Activated T-helper 1 cell treated with anti-CD3 and anti-CD28 coated beads, Interleukin-12 subunit alpha, Interleukin-12 subunit beta, Interleukin-2, Interleukin-4 antibody, amounts not matched to agents 30 ng/mL and 10 ng/mL and 1 ng/mL, durations not matched to agents 14 hours and 24 hours and 36 hours (primary cell): Measurements from ENCODE around the gene PEX3. TPM values are rescaled to one million over a fixed set of nuclear protein-coding genes. Genes with fewer than 3 reads are reported as not detected.
"Not testable (repeated sequence)": the region's sequence is repeated elsewhere in the genome, so short reads cannot be mapped to it uniquely, and the experiment has no call there.

Experiments
- DNase-seq: peaks from one replicate; pipeline ENCODE4 v3.0.0; 2021; ENCODE audit warnings: low spot score
- H3K27ac Mint-ChIP-seq: one replicate; pipeline ENCODE4 v1.8.0; 2021; ENCODE audit warnings: mild to moderate bottlenecking, mixed read lengths
- H3K27me3 Mint-ChIP-seq: one replicate; pipeline ENCODE4 v1.8.0; 2022; ENCODE audit warnings: mild to moderate bottlenecking, moderate library complexity, mixed read lengths; ENCODE audit not compliant: insufficient read depth
- H3K36me3 Mint-ChIP-seq: one replicate; pipeline ENCODE4 v1.8.0; 2021; ENCODE audit warnings: low read depth, mixed read lengths
- H3K4me1 Mint-ChIP-seq: one replicate; pipeline ENCODE4 v1.8.0; 2021; ENCODE audit warnings: low read depth, mixed read lengths
- H3K4me3 Mint-ChIP-seq: one replicate; pipeline ENCODE4 v1.8.0; 2021; ENCODE audit warnings: mild to moderate bottlenecking, moderate library complexity, mixed read lengths
- H3K9me3 Mint-ChIP-seq: one replicate; pipeline ENCODE4 v1.8.0; 2021; ENCODE audit warnings: mixed read lengths
- intact Hi-C: fragments of 100-400 bp; cut with micrococcal nuclease; formaldehyde crosslinking; loops from one replicate; pipeline ENCODE4 v1.15.1; 2024
- total RNA-seq: library from RNA; stranded (reverse); gene quantifications from 2 replicates; pipeline ENCODE4 v1.2.3, GENCODE V29; 2022

The PEX3 gene
- total RNA-seq, 1 donor from 2014 or later, result 23.6 TPM

DNA sequence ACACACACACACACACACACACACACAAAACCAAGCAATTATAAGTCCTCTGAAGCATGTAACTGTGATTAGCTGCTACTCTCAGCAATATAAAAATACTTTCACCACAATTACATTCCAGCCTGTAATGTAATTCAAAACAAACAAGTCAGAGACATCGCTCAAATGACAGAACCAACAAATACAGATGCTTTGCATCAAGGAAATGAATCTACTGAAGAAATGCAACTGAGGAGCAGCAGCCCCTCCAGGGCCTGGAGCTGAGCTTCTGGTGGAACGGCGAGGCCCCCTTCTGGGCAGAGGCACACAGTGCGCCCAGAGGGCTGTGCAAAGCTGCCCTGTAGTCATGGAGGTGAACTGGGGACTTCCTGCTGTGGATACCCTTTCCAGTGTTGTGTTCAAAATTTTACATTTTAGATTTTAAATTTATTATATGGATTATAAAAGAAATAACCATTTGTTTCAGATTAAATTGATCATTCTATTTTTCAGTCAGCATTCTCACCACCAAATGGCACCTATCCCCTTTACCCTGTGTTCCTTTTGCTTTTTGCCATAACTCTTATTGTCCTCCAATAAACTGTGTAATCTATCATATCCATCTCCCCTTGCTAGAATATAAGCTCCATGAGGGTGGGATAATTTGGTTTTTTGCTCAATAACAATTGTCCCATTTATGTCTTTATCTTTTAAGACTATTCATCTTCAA is 23.3 kb upstream of the PEX3 start:
- Mint-ChIP-seq H3K36me3 (peaks cover 15% of the 10 kb centered on the region), H3K4me3 (no peak overlapping the region)

GRCh38 chr6:143429970-143430369 is 20.6 kb upstream of the PEX3 start:
- no peaks in the 10 kb centered on the region for H3K9me3 Mint-ChIP-seq
- no peaks in the 10 kb centered on the region for H3K4me1 Mint-ChIP-seq
- intact Hi-C loops, result loop anchor here (5.0 kb wide), 2 partner anchors 403 to 483 kb away; partner anchors contain the start of gene HIVEP2
- no peaks in the 10 kb centered on the region for H3K27me3 Mint-ChIP-seq
- H3K27ac Mint-ChIP-seq, result no peak overlapping the region
- H3K4me3 Mint-ChIP-seq, result no peak overlapping the region
- no peak for DNase-seq
- peaks cover 22% of the 10 kb centered on the region for H3K36me3 Mint-ChIP-seq

More for the DNA sequence above, 23.3 kb upstream of the PEX3 start:
- H3K27me3 Mint-ChIP-seq, result no peaks in the 10 kb centered on the region
- no peaks in the 10 kb centered on the region for H3K9me3 Mint-ChIP-seq
- intact Hi-C loops, result loop anchor here (1.0 to 5.0 kb wide), 7 partner anchors 194 to 953 kb away; partner anchors contain the start of gene HIVEP2
- no peak overlapping the region for H3K27ac Mint-ChIP-seq
- H3K4me1 Mint-ChIP-seq, result no peaks in the 10 kb centered on the region
- peak; percentile 55 for DNase-seq

DNA sequence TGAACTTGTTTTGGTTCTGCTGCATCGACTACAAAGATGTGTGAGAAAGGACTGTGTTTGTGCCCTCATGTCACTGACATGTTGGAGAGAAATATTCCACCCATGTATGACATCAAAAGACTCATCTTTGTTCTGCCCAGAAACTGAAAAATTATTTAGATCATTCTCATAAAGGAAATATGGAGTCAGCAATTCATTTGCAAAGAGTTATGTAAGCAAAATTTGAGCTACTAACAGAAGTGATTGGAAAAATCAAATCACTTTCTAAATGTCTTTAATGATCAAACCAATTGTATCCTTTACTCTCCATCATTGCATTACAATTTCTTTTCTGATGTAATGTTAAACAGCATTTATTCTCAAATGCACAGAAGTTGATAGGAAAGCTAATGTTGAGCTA is 19.4 kb upstream of the PEX3 start:
- Mint-ChIP-seq H3K9me3 (no peaks in the 10 kb centered on the region), H3K36me3 (peaks cover 29% of the 10 kb centered on the region), H3K27ac (no peak overlapping the region), H3K4me3 (no peak overlapping the region), H3K4me1 (no peaks in the 10 kb centered on the region), H3K27me3 (no peaks in the 10 kb centered on the region)
- DNase-seq, result no peak
- intact Hi-C loops, result no loop called here

GRCh38 chr6:143432588-143432987 is 18.0 kb upstream of the PEX3 start:
- Mint-ChIP-seq H3K4me1 (no peaks in the 10 kb centered on the region), H3K9me3 (no peaks in the 10 kb centered on the region), H3K4me3 (no peak overlapping the region), H3K36me3 (peaks cover 30% of the 10 kb centered on the region), H3K27ac (no peak overlapping the region), H3K27me3 (no peaks in the 10 kb centered on the region)
- intact Hi-C loops, result no loop called here
- DNase-seq, result no peak

DNA sequence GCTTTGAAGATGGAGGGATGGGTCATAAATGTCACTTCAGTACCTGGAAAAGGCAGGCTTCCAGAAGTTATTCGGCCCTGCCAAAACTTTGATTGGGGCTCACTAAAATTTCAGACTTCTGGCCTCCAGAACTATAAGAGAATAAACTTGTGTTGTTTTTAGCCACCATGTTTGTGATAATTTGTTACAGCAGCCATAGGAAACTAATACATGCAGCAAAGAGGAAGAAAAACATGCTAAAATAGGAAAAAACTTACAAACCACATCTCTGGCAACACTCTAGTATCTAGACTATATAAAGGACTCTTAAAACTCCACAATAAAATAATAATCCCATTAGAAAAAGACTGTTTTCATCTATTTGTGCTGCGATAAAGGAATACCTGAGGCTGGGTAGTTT is 9.6 kb upstream of the PEX3 start:
- no peak for DNase-seq
- peaks cover 54% of the 10 kb centered on the region for H3K4me1 Mint-ChIP-seq
- peak overlapping the region; percentile 91 for H3K27ac Mint-ChIP-seq
- H3K27me3 Mint-ChIP-seq, result no peaks in the 10 kb centered on the region
- H3K9me3 Mint-ChIP-seq, result peaks cover 6% of the 10 kb centered on the region
- peak overlapping the region; percentile 53 for H3K4me3 Mint-ChIP-seq
- intact Hi-C loops, result loop anchor here (1.0 to 10.0 kb wide), 10 partner anchors 9 to 1044 kb away; partner anchors contain the start of genes ADAT2, PEX3 and STX11
- H3K36me3 Mint-ChIP-seq, result peaks cover 51% of the 10 kb centered on the region

GRCh38 chr6:143441680-143442545 is 8.7 kb upstream of the PEX3 start:
- Mint-ChIP-seq H3K4me1 (peaks cover 61% of the 10 kb centered on the region), H3K27me3 (no peaks in the 10 kb centered on the region), H3K4me3 (peak overlapping the region; percentile 53), H3K36me3 (peaks cover 44% of the 10 kb centered on the region), H3K27ac (peak overlapping the region; percentile 91), H3K9me3 (peaks cover 6% of the 10 kb centered on the region)
- intact Hi-C loops, result loop anchor here (1.0 to 10.0 kb wide), 10 partner anchors 8 to 1045 kb away; partner anchors contain the start of genes ADAT2, PEX3 and STX11
- DNase-seq, result peak; percentile 13

DNA sequence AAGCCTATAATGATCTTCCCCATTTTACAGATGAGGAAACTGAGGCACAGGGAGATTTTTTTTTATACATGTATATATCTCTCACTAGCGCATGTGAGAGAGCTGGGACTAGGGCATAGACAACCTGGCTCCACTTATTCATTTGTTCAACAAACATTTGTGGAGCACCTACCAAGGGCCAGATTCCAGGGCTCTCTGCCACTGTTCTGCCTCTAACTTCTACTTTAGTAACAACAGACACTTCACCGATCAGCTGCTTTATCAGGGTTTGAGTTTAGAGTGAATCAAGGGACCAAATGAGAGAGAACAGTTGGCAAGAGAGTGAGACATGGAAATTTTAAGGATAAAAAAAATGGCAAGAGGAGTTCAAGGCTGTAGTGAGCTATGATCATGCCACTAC is 7.5 kb upstream of the PEX3 start:
- Mint-ChIP-seq H3K4me3 (no peak overlapping the region), H3K9me3 (peaks cover 6% of the 10 kb centered on the region), H3K27ac (peak overlapping the region; percentile 21), H3K36me3 (peaks cover 44% of the 10 kb centered on the region), H3K4me1 (peaks cover 66% of the 10 kb centered on the region), H3K27me3 (no peaks in the 10 kb centered on the region)
- DNase-seq, result no peak
- intact Hi-C loops, result loop anchor here (5.0 to 10.0 kb wide), 5 partner anchors 531 to 1046 kb away; partner anchors contain the start of gene STX11

DNA sequence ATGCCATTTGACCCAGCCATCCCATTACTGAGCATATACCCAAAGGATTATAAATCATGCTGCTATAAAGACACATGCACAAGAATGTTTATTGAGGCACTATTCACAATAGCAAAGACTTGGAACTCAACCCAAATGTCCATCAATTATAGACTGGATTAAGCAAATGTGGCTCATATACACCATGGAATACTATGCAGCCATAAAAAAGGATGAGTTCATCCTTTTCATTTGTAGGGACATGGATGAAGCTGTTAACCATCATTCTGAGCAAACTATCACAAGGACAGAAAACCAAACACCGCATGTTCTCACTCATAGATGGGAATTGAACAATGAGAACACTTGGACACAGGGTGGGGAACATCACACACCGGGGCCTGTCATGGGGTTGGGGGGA is 2.7 kb upstream of the PEX3 start:
- intact Hi-C loops, result loop anchor here (10.0 kb wide), 2 partner anchors 707 to 767 kb away; partner anchors contain the start of gene STX11
- H3K27ac Mint-ChIP-seq, DNase-seq, H3K9me3 Mint-ChIP-seq, H3K27me3 Mint-ChIP-seq: not testable (repeated sequence)
- Mint-ChIP-seq H3K4me1 (peaks cover 54% of the 10 kb centered on the region), H3K36me3 (peaks cover 17% of the 10 kb centered on the region), H3K4me3 (peak overlapping the region; percentile 30)

GRCh38 chr6:143449082-143449713 is 1.4 kb upstream of the PEX3 start:
- intact Hi-C loops, result loop anchor here (10.0 kb wide), 2 partner anchors 706 to 766 kb away; partner anchors contain the start of gene STX11
- no peak for DNase-seq
- Mint-ChIP-seq H3K4me3 (peak overlapping the region; percentile 98), H3K36me3 (peaks cover 12% of the 10 kb centered on the region), H3K27ac (peak overlapping the region; percentile 99), H3K9me3 (no peaks in the 10 kb centered on the region), H3K27me3 (no peaks in the 10 kb centered on the region), H3K4me1 (peaks cover 49% of the 10 kb centered on the region)

DNA sequence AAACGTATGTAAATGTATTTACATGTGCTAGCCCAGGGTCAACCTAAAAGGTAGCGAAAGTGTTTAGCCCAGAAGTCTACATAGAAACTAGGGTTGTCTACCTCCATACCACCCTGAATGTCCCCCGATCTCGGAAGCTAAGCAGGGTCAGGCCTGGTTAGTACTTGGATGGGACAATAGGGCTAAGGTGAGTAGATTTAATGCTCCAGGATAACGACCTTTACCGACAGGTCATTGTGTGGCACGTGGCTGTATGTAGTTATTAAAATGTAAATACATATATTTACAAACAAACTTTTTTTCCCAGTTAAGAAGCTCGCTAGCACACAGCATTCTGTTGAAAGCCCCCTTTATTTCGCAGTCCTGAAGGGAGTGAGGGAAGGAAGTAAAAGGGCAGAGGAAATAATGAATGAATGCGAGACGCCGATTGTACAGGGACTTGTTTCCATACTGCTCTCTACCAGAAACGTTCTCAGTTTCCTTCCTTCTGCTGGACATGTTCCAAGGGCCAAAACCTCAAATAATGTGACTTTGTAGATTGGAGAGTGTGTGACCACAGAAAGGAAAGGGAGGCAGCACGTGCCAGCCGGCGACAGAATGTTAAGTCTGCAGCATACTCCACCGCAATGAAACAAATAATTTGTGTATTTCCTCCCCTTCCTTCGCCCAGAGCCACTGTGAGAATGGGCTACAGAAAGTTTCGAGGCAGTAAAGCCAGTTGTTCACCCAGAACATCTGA is 722 bp upstream of the PEX3 start:
- H3K36me3 Mint-ChIP-seq, result peaks cover 10% of the 10 kb centered on the region
- DNase-seq, result peak; percentile 24
- H3K4me1 Mint-ChIP-seq, result peaks cover 49% of the 10 kb centered on the region
- intact Hi-C loops, result loop anchor here (1.0 to 10.0 kb wide), 13 partner anchors 9 to 1303 kb away; partner anchors contain the start of genes AIG1, FUCA2, LTV1 and NMBR
- H3K4me3 Mint-ChIP-seq, result peak overlapping the region; percentile 98
- no peaks in the 10 kb centered on the region for H3K27me3 Mint-ChIP-seq
- H3K27ac Mint-ChIP-seq, result peak overlapping the region; percentile 99
- no peaks in the 10 kb centered on the region for H3K9me3 Mint-ChIP-seq

DNA sequence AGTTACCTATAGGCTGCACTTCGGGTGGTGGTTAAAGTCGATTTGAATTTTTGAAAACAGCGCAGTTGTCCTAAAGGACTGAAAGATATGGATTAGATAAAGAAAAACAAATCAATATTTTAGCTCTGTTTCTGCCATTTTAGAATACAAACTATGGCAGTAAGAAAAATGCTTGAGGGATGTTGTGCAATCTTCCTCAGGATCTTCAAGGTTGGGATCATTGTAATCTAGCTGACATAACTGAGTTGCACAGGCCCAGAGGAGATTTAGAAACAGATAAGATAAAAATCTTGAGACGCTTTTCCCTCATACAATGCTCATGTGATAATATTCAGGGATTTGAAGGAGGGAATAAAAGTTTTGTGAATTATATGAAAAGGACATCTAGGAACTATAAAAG is 926 bp downstream of the PEX3 start:
- no peaks in the 10 kb centered on the region for H3K9me3 Mint-ChIP-seq
- H3K36me3 Mint-ChIP-seq, result peaks cover 10% of the 10 kb centered on the region
- peaks cover 47% of the 10 kb centered on the region for H3K4me1 Mint-ChIP-seq
- no peak for DNase-seq
- intact Hi-C loops, result loop anchor here (2.0 to 5.0 kb wide), 7 partner anchors 85 to 884 kb away; partner anchors contain the start of genes AIG1 and LTV1
- peak overlapping the region; percentile 98 for H3K4me3 Mint-ChIP-seq
- peak overlapping the region; percentile 99 for H3K27ac Mint-ChIP-seq
- H3K27me3 Mint-ChIP-seq, result no peaks in the 10 kb centered on the region
